ENCODE data around the gene ZBTB1.
"Not testable (repeated sequence)": the region's sequence is repeated elsewhere in the genome, so short reads cannot be mapped to it uniquely, and the experiment has no call there.

Gene ZBTB1

GRCh38 chr14:64569646-64570045 lies 65.1 kb downstream of the ZBTB1 start:
- not testable (repeated sequence) for DNase-seq (ENCODE audit: low read depth in 2 of 2)

DNA sequence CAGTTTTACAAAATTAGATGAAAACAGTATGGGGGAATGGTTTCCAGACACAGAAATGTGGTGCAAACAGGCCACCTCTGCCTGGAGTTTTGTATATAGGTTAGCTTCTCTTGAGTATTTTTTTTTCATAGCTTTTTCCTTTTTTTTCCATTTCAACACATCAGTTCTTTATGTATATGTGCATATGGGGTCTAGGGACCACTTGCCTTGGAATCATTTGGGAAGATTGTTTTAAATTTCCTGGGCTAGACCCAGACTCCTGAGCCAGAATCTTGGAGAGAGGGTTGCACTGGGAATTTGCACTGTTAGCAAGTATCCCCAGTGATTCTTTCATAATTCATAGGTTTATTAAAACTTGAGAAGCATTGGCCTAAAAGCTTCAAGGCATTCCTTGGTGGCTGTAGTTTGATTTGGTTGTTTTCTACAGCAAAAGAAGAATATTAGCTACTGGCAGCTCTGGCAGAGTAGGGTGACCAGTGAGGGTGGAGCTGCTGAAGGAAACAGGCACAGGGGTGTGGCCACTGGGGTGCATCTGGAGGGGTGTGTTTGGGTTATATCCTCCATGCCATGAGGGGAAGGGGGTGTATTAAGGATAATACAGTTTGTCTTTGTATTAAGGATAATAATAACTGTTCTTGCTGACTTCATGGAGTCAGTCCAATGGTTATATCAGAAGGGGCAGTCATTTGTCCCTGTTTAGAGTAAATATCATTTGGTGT lies 68.0 kb downstream of the ZBTB1 start:
- no peak for DNase-seq (ENCODE audit: low read depth in 2 of 2)

- no peak for DNase-seq (ENCODE audit: low read depth in 2 of 2)
These were observed 68.5 kb downstream of the ZBTB1 start for GRCh38 chr14:64573109-64573508.

Measured in stimulated activated CD4-positive, alpha-beta T cell treated with anti-CD3 and anti-CD28 coated beads, Interleukin-4, amount 100 ng/mL, for 48 hours (primary cell).